HepG2 (cell line): ENCODE data around the gene ZGRF1.

Experiments used
- CTCF ChIP-seq: sonication (generic); formaldehyde crosslinking; IDR thresholded peaks from 2 replicates; pipeline ENCODE4 v1.5.0; 2020; ENCODE audit warnings: mild to moderate bottlenecking, missing genetic modification reagents, moderate library complexity
- HIVEP1 ChIP-seq: sonication (generic); formaldehyde crosslinking; IDR thresholded peaks from 2 replicates; pipeline ENCODE4 v1.4.0; 2020; ENCODE audit warnings: mild to moderate bottlenecking, missing genetic modification reagents
- IKZF4 ChIP-seq: sonication (generic); formaldehyde crosslinking; IDR thresholded peaks from 2 replicates; pipeline ENCODE4 v1.5.1; 2020; ENCODE audit warnings: borderline replicate concordance, mild to moderate bottlenecking, low read depth, missing genetic modification reagents; ENCODE audit errors: not compliant biosample characterization
- JUNB ChIP-seq: sonication (generic); formaldehyde crosslinking; IDR thresholded peaks from 2 replicates; pipeline ENCODE4 v1.8.0; 2022; ENCODE audit warnings: missing genetic modification reagents, mild to moderate bottlenecking, borderline replicate concordance
- KAT7 ChIP-seq: IDR thresholded peaks from 2 replicates; pipeline ENCODE4 v1.6.1; 2018; ENCODE audit warnings: borderline replicate concordance, missing compliant biosample characterization
- KDM1A ChIP-seq: IDR thresholded peaks from 2 replicates; pipeline ENCODE4 v1.6.1; 2016; ENCODE audit warnings: missing compliant biosample characterization
- MTERF4 ChIP-seq: sonication (generic); formaldehyde crosslinking; IDR thresholded peaks from 2 replicates; pipeline ENCODE4 v1.8.0; 2023; ENCODE audit warnings: mild to moderate bottlenecking, missing genetic modification reagents
- PRDM15 ChIP-seq: sonication (generic); formaldehyde crosslinking; IDR thresholded peaks from 2 replicates; pipeline ENCODE4 v1.4.0; 2020; ENCODE audit warnings: missing genetic modification reagents

- TF ChIP-seq PRDM15 (CRISPR knock-in tag) = no peak
- no peak for TF ChIP-seq KAT7 (CRISPR knock-in tag)
- TF ChIP-seq MTERF4 (CRISPR knock-in tag) = no peak
- no peak for TF ChIP-seq IKZF4 (CRISPR knock-in tag)
- no peak for TF ChIP-seq HIVEP1 (CRISPR knock-in tag)
- no peak for TF ChIP-seq KDM1A
- TF ChIP-seq JUNB (CRISPR knock-in tag) = no peak
- no peak for TF ChIP-seq CTCF (CRISPR knock-in tag)
Observed at GRCh38 chr4:112647785-112648184, 11.1 kb upstream of the ZGRF1 start.
